GM19025 (cell line): Measurements from ENCODE around the gene YWHAE.
"Not testable (repeated sequence)": the region's sequence is repeated elsewhere in the genome, so short reads cannot be mapped to it uniquely, and the experiment has no call there.

Experiments used
- ATAC-seq: cut with Tn5 transposase; IDR thresholded peaks from one replicate; pipeline ENCODE4 v1.9.1; 2021; ENCODE audit warnings: mild to moderate bottlenecking, low read depth, moderate library complexity; ENCODE audit not compliant: unreplicated experiment

YWHAE gene

DNA sequence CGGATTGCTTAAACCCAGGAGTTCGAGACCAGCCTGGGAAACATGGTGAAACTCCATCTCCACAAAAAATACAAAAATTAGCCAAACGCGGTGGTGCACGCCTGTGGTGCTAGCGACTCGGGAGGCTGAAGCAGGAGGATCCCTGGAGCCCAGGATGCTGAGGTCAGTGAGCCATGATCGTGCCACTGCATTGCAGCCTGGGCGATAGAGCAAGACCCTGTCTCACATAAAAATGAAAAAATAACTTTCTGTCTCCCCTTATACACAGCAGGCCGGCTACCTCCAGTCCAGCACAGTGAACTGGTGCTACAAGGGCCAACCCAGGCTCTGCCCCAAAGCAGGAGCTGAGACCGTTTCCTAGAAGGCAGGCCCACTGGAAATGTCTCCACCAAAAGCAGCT is 59.7 kb downstream of the YWHAE start:
- ATAC-seq, result no peak

DNA sequence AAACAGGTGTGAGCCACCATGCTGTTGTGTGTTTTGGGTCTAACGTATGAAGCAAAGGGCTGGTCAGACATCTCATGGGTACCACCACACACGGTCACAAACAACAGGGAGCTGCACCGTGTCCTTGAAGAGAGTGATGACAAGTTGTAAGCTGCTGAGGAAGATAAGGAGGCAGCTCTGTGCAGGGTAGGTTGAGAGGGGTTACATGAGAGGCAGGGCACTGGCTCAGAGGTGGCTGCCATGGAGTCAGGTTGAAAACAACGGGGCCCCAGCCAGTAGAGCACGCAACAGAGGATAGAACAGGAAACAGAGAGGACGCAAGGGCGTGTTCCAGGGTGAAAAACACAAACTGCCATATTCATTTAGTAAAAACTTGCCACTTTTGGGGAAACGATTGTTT is 68.3 kb downstream of the YWHAE start:
- ATAC-seq, result no peak

GRCh38 chr17:1329745-1330343 is 70.2 kb downstream of the YWHAE start:
- ATAC-seq, result no peak

- ATAC-seq, result no peak
These were observed 71.6 kb downstream of the YWHAE start for GRCh38 chr17:1328437-1328836.

- ATAC-seq, result no peak
These were observed 74.3 kb downstream of the YWHAE start for GRCh38 chr17:1325766-1326165.

DNA sequence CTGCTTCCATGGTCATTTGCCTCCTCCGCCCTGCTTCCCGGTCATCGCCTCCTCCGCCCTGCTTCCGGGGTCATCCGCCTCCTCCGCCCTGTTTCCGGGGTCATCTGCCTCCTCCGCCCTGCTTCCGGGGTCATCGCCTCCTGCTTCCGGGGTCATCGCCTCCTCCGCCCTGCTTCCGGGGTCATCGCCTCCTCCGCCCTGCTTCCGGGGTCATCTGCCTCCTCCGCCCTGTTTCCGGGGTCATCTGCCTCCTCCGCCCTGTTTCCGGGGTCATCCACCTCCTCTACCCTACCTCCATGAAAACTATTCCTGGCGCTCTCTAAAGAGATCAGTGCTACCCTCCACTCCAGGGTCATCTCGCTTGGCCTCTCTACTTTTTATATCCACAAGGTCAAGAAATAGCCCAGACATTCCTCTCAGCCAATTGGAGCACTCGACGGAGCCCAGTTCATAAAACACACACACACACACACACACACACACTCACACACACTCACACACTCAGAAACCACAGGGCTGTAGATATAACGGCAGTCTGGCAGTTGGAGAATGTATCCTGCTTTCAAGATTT is 75.7 kb downstream of the YWHAE start:
- no peak for ATAC-seq

DNA sequence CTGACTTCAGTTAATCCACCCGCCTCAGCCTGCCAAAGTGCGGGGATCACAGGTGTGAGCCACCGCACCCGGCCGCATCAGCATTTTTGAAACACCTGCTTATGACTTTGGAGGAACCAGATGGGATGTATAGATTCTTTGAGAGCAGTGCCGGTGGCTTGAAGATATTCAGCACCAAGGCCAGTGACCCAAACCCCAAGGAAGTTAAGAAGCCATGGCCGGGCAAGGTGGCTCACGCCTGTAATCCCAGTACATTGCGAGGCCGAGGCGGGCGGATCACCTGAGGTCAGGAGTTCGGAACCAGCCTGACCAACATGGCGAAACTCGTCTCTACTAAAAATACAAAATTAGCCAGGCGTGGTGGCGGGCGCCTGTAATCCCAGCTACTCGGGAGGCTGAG is 76.7 kb downstream of the YWHAE start:
- no peak for ATAC-seq

GRCh38 chr17:1322480-1322879 is 77.5 kb downstream of the YWHAE start:
- ATAC-seq, result no peak

DNA sequence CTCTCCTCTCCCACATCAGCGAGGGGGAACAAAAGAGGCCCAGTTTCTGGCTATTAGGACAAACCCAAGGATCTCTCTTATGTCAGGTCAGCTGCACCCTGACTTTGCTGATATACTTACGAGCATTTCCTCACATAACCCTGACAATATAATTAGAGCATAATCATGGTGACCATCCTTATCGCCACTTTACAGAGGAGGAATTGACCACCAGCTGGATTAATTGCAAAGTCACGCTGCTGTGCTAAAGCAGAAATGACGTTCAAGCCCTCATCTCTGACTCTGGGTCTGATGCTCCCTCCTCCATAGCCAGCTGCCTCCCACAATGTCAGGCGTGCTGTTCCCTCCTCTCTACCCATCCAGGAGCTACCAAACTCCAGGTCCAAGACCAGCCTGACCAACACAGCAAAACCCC is 78.0 kb downstream of the YWHAE start:
- ATAC-seq, result no peak

DNA sequence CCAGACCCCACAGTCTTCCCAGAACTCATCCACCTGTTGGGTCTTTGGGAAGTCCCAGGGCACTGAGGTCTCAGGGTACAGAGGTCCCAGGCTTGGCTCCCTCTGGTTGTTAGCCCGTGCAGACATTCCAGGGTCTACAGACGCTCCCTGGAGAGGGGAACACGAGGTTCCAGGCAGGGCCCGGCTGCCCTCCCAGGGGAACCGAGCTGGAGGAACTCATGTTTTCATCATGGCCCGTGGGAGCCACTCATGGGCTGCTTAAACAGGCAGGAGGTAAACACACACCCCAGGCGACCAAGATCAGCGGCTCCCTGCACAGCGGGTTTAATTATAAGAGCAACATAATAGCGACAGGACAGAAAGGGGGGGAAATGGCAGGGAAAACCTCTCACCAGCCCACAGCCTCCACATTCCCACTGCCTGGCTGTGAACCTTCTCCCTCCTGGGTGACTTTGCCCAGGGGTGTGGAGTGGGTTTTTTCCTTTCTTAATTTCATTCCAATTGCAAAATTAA is 84.1 kb downstream of the YWHAE start:
- ATAC-seq, result no peak

- ATAC-seq, result no peak
These were observed 84.6 kb downstream of the YWHAE start for GRCh38 chr17:1315409-1315808.

DNA sequence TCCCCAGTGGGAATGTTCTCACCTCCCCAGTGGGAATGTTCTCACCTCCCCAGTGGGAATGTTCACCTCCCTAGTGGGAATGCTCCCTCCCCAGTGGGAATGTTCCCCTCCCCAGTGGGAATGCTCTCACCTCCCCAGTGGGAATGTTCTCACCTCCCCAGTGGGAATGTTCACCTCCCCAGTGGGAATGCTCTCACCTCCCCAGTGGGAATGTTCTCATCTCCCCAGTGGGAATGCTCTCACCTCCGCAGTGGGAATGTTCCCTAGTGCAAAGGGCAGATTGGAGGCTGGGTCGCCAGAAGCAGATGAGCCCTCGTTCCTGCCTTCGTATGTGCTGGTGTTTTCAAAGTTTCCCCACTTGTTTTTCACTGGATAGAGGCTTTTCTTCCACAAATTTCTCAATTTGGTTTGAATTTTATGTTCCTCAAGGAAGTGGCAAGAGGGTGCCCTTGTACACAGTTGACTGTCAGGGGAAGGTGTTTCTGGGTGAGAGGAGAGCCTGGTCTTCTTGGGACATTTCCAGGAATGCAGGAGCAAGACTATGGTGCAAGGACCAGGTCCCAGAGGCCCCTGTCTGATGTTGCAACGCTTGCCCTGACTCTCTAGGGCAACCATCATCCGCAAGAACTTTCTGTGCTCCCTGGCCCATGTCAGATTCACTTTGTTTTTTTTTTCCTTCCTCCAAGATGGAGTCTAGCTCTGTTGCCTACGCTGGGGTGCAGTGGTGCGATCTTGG is 86.6 kb downstream of the YWHAE start:
- no peak for ATAC-seq

GRCh38 chr17:1312261-1312870 is 87.7 kb downstream of the YWHAE start:
- no peak for ATAC-seq

- not testable (repeated sequence) for ATAC-seq
These were observed 92.2 kb downstream of the YWHAE start for GRCh38 chr17:1307829-1308228.

- no peak for ATAC-seq
These were observed 95.0 kb downstream of the YWHAE start for GRCh38 chr17:1304962-1305563.

DNA sequence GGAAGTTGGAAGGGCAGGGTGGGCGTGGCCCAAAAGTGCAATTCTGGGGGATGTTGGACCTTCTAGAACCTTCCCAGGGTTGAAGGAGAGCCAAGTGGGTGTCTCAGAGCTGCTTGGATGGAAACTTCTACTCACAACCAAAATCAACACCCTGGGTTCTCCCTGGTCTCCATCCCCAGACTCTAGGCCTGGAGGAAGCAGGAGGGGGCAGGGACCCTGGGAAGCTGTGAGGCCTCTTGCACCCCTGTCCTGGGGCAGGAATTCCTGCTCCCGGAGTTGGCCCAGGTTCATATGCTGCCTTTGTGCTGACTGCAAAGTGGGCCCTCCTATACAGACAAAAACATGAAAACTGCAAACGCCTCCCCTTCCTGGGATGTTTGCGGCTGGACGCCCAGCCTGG is 95.5 kb downstream of the YWHAE start:
- no peak for ATAC-seq

DNA sequence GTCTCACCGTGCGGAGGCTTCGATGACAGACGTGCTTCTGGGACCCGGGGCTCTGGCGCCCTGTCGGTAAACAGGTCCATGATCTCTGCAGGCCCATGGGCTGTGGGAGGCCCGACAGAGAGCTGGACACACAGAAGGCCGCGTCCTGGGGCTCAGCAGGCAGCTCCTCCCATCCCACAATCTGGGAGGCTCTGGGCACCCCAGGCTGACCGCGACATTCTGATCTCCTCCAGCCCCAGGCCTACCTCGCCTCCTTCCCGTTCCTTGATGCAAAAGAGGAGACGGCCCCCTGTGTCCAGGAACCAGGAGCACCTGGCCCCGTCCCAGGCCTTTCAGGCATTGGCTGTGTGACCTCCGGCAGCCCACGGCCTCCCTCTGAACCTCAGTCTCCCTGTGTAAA is 97.3 kb downstream of the YWHAE start:
- no peak for ATAC-seq

- ATAC-seq, result no peak
These were observed 98.5 kb downstream of the YWHAE start for GRCh38 chr17:1301546-1301945.

DNA sequence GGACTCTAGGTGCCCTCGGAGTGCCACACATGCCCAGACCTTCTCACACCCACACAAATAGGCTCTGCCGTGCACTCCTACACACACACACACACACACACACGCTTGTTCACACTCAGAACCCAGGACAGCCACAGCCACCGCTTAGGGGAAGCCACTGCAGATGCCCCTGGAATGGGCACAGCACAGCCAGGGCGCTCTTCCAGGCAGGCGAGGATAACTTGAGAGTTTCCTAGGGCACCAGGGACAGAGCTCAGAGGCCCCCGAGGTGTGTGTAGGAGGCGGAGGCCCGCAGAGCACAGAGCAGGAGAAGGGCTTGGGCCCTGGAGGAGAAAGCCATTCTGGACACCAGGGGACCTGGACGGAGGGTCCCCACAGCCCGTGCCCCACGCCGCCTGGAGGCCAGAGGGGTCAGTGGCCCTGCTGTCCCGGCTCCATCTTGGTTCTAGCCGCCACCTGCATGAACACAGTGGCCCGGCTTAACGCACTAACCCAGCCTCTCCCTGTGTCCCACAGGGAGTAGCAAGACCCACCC is 99.6 kb downstream of the YWHAE start:
- no peak for ATAC-seq

DNA sequence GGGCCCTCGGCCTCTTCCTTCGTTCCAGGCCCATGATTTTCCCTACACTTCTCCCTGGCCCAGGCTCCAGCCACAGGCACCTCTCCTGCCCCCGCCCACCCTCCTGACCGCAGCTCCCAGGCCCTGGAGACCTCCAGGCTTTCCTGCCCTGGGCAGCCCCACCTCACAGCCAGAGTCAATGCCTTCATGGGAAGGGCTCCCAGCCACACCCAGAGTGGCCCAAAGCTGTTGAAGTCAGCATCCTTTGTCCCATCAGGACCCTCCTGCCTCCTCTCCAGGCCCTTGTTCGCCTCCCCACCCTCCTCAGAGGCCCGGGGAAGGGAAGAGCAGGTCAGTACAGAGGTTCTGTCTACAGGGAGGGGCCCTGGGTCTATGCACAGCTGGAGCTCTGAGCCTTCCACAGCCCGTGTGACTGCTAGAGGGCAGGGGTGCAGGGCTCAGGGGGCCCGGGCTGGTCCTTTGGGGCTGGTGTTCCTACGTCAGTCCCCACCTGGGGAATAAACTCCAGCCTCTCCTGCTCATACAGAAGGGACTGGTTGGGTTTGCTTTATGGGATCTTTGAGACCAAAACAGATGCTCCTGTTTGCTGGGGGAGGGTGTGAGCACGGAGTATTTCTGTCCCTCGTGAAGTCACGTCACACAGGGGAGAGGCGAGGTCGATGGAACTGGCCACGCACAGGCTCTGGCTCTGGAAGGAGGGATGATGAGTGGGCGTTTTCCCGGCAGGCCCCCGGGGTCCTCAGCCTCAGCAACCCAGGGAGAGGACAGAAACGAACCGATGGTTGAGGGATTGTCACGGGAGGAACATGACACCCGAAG is 100.3 kb downstream of the YWHAE start:
- no peak for ATAC-seq
